Stimulated activated CD4-positive, alpha-beta T cell treated with anti-CD3 and anti-CD28 coated beads, Interleukin-1b, Interleukin-23, amount 100 ng/mL, for 4 hours (primary cell): ENCODE data around the gene C10orf143.
"Not testable (repeated sequence)": the region's sequence is repeated elsewhere in the genome, so short reads cannot be mapped to it uniquely, and the experiment has no call there.

Experiments used
- DNase-seq, 2 donors: peaks; one replicate each; pipeline ENCODE4 v3.0.0-alpha.2; 2020; ENCODE audit warnings: low read depth in 2 of 2

The C10orf143 gene

DNA sequence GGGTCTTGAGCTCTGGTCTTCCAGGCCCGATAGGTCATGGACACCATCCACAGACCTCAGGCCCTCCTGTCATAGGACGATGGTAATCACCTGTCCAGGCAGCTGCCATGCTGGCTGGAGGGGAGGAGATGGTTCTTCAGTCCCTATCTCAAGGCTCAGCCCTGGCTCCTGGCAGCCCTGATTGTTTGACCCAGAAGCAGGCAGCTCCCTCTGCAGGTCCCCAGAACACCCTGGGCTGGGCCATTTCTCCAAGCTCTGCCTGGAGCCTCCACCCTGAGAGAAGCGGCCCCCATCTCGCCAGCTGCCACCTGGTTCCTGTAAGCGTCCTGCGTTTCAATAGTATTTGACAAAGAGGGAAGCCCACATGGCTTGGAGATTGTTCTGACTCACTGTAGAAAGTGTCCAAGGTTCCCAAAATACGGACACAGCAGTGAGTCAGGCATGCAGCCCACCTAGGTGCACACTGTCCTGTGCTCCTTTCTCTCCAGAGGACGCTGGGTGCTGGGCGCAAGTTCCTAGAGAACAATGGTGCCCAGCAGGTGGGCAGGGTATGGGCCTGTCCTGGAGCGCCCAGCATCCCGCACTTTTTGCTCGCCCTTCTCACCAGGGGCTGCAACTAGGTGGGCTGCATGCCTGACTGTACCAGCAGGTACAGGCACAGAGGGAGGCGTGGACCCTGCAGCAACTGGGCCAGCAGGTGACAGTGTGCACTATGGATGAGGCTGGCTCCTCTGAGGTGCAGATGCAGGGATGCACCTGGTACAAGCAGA is 74.1 kb downstream of the C10orf143 start:
- no peak for DNase-seq

- DNase-seq: no peak
Observed at GRCh38 chr10:130029209-130029608, 81.4 kb downstream of the C10orf143 start.

GRCh38 chr10:130028465-130028819 is 82.2 kb downstream of the C10orf143 start:
- no peak for DNase-seq

- no peak for DNase-seq
Observed at GRCh38 chr10:130027716-130028464, 82.7 kb downstream of the C10orf143 start.

DNA sequence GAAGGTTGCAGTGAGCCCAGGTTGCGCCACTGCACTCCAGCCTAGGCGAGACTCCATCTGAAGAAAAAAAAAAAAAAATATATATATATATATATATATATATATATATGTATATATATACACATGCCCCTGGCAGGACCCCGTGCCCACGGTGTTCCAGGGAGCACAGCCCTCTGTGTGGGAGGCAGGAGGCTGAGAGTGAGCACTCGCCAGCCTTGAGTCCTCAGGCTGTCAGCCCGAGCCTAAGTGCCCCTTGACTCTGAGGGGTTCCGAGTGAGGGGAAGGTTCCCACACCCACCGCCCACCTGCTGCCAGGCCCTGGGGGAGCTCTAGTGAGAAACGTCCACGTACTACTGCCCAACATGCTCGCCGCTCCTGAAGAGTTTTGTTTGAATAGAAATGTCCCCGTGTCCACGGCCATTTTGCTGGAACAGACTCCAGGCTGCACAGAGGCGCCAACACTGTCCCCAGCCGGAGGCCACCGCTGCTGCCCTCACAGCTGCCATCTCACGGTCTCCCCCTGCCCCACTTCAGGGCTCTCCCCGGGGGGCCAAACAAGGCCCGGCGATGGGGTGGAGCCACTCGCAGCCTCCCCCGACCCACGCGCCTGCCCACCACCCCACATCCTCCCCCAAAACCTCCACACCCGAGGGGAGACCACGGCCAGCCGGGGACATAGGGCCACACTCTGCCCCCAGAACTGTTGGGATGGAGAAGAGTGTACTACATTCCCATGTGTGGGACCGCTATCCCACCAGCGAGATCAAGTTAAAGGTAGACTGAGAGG is 83.8 kb downstream of the C10orf143 start:
- no peak for DNase-seq

- DNase-seq: no peak
Observed at GRCh38 chr10:130025811-130026485, 84.7 kb downstream of the C10orf143 start.

- no peak for DNase-seq
Observed at GRCh38 chr10:130025326-130025725, 85.3 kb downstream of the C10orf143 start.

GRCh38 chr10:130024779-130025325 is 85.8 kb downstream of the C10orf143 start:
- DNase-seq: no peak

DNA sequence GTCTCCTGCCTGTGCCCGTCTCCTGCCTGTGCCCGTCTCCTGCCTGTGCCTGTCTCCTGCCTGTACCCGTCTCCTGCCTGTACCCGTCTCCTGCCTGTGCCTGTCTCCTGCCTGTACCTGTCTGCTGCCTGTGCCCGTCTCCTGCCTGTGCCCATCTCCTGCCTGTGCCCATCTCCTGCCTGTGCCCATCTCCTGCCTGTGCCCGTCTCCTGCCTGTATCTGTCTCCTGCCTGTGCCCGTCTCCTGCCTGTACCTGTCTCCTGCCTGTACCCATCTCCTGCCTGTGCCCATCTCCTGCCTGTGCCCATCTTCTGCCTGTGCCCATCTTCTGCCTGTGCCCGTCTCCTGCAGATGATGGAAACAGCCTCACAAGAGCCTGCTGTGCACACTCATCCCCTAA is 86.3 kb downstream of the C10orf143 start:
- DNase-seq: not testable (repeated sequence)

GRCh38 chr10:130023454-130024230 is 87.0 kb downstream of the C10orf143 start:
- DNase-seq: no peak

DNA sequence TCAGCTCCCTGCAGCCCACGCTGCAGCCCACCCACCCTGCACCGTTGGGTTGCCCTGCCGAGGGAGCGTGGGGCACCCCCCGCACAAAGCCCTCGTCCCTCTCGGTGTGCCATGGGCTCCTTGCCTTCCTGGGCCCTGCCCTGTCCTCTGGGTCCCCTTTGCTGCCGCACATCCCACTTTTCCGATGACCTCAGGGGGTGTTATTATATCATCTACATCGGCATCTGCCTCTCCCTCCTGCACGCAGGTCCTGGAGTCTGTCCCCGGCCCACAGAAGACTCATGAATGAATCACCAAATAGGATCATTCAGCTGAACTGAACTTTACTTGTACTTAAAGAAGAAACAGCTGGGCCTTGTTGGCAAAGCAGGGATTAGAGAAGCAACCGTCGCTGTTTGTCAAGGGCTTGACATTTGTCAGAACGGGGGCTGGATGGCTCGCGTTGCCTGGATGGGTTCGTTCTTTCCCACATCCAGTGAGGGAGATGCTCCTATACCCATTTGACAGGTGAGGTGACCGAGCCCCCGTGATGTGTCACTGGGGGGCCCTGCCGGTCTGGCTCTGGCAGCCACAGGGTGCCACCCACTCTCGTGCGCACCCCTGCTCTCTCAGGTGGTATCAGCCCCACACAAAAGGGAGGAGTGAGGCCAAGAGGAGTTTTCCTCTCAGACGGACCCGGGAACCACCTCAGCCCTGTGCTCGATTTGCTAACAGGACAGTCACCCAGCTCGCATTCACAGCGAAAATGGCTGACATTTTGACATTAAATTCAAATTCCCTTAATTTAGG is 87.9 kb downstream of the C10orf143 start:
- DNase-seq: no peak

- no peak for DNase-seq
Observed at GRCh38 chr10:130022086-130022485, 88.5 kb downstream of the C10orf143 start.

- no peak for DNase-seq
Observed at GRCh38 chr10:130021383-130021950, 89.2 kb downstream of the C10orf143 start.

DNA sequence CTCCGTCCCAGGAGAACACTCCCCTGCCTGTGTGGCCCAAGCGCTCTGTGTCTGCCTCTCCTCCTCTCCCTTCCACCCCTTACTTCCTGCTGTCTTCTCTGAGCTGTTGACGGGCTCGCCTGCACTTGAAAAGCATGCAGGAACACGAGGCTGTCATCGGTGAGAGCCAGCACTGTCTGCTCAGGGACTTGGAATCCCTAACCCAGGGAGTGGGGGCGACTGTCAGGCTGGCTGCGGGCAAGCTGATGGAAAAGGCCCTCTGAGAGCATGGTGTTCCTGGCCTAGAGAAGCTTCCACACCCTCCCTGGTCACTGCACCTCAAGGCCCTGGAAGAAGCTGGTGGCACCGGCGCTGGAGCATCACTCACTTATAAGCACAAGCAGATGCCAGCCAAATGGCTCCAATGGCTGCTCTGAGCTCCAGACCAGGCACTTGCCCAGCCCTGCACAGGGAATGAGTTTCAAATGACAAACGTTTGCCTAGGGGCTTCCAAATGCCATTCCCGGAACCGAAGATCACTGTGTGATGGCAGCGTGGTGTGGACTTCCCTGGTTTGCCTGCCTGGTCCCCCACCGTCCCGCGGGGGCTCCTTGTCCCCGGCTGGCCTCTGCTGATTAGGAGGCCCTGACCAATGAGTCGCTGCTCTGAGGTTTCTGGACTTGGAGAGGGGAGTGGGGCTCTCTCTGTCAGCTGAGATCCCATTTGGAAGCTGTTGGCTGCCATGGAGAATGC is 89.8 kb downstream of the C10orf143 start:
- no peak for DNase-seq

- DNase-seq: no peak
Observed at GRCh38 chr10:130018730-130019185, 91.9 kb downstream of the C10orf143 start.

GRCh38 chr10:130018265-130018664 is 92.4 kb downstream of the C10orf143 start:
- DNase-seq: peak in 1 of 2 donors; percentile 6

- no peak for DNase-seq
Observed at GRCh38 chr10:130017631-130018022, 93.0 kb downstream of the C10orf143 start.

- DNase-seq: no peak
Observed at GRCh38 chr10:130016993-130017630, 93.5 kb downstream of the C10orf143 start.
